Cerebellar nuclear complex (tissue), 1 donor: Measurements from ENCODE around the gene ARMC3.
"Not testable (repeated sequence)": the region's sequence is repeated elsewhere in the genome, so short reads cannot be mapped to it uniquely, and the experiment has no call there.

Experiments used
- DNase-seq, 2 experiments: peaks; one replicate each; lab custom pipeline; 2025; lab: John Stamatoyannopoulos, UW

ARMC3 gene

DNA sequence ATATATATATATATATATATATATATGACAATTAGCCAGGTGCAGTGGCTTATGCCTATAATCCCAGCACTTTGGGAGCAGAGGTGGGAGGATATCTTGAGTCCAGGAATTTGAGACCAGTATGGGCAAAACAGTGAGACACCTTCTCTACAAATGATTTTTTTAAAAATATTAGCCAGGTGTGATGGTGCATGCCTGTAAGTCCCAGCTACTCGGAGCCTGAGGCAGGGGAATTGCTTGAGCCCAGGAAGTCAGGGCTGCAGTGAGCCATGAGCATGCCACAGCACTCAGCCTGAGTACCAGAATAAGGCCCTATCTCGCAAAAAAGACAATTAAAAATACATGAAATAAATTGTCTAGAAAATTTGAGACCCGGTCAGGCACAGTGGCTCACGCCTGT, 120.3 kb downstream of the ARMC3 start:
- no peak for DNase-seq

GRCh38 chr10:23051278-23051677, 123.4 kb downstream of the ARMC3 start:
- DNase-seq = no peak

GRCh38 chr10:23051855-23052331, 124.0 kb downstream of the ARMC3 start:
- DNase-seq = no peak

GRCh38 chr10:23053036-23053435, 125.2 kb downstream of the ARMC3 start:
- DNase-seq = no peak

- DNase-seq = no peak
Observed at GRCh38 chr10:23055424-23056185, 127.8 kb downstream of the ARMC3 start.

DNA sequence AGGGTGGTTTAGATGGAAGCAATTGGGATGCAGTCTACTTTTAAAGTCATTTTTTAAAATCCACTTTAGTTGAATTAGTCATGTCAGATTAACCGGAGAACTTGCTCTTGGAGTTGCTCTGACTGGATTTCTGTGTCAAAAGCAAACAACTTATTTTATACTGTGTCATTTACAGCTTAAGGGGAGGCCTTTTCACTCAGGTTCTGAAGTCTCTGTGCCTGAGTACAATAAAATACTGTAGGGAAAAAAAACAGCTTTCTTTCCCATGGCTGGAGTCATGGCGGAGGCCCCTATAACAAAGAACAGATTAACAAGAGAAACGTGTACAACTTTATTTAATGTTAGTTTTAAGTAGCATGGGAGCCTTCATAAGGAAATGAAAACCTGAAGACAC, 128.3 kb downstream of the ARMC3 start:
- no peak for DNase-seq

DNA sequence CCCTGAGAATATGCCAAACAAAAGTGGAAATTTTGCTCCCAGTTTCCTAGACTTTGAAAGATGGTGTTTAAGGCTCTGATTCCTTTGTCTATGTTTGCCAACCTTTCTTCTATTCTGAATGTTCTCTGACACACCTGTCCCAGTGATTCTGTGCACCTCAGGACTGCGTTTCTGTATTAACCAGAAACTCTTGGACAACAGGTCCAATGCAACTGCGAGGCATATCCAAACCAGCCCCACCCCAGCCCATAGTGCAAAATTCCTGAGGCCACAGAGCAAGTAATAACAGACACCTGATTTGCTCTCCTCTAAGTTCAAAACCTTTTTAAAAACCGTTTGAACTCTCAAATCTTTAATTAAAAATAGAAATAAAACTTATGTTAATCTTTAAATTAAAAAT, 130.5 kb downstream of the ARMC3 start:
- DNase-seq = no peak

DNA sequence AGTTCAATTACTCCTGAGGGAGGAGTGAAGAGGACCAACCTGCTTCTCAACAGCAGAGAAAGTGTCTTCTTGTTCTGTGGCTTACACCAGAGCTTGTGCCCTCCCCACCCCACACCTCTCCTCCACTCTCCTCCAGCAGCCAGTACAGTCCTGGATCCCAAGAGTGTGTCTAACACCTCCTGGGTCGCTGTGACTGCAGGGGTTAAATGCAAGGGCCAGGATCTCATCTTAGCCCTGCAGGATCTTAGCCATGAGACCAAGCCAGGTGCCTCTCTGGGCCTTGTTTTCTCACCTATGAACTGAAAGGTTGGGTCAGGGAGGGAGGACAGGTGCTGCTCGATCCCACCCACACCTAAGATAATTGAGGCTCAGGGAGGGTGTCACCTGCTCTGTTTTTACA, 133.1 kb downstream of the ARMC3 start:
- no peak for DNase-seq

DNA sequence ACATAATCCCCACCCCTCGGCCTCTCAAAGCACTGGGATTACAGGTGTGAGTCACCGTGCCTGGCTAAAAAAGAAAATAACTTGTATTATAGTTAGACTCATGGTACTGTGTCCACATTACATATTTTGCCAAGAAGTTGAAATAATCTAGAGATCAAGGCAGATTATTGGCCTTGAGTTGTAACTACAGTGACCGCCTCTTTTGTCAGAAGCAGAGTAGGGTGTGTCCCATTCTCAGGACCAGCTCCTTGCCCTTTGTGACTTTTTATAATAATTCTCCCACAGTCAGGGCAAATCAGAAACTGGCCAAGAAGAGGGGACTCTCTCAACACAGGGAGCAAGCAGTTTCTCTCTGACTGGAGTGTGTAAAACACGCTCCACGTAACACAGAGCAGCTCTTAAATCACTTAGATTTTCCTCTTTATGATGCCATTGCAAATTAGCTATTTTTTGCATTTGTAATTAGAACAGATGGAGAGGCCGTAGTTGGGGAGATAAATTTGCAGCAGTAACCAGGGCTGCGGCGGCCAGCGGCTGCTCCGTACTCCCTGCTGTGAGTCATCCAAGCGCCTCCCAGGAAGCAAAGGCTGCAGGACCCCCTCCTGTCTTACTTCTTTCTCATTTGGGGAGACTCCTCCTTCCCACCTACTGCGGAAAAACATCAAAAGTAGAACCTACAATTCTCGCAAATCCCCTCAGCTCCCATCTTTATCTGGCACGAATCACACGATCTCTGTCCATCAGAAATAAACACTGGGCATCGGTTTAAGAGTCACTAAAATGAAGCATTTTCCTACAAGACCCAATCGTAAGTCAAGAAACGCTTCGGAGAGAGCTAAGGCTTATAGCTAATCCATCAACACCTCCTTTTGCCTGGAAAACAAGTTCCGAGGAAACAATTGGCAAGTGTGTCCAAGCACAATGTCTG, 135.5 kb downstream of the ARMC3 start:
- DNase-seq = no peak

GRCh38 chr10:23063973-23064812, 136.3 kb downstream of the ARMC3 start:
- DNase-seq = no peak

DNA sequence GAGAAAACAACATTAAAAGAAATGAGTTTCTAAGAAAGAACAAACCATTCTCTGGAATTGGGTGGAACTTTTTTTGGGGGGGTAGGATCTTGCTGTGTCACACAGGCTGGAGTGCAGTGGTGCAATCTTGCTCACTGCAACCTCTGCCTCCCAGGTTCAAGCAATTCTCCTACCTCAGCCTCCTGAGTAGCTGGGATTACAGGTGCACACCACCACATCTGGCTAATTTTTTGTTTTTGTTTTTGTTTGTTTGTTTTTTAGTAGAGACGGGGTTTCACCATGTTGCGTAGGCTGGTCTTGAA, 136.9 kb downstream of the ARMC3 start:
- not testable (repeated sequence) for DNase-seq

DNA sequence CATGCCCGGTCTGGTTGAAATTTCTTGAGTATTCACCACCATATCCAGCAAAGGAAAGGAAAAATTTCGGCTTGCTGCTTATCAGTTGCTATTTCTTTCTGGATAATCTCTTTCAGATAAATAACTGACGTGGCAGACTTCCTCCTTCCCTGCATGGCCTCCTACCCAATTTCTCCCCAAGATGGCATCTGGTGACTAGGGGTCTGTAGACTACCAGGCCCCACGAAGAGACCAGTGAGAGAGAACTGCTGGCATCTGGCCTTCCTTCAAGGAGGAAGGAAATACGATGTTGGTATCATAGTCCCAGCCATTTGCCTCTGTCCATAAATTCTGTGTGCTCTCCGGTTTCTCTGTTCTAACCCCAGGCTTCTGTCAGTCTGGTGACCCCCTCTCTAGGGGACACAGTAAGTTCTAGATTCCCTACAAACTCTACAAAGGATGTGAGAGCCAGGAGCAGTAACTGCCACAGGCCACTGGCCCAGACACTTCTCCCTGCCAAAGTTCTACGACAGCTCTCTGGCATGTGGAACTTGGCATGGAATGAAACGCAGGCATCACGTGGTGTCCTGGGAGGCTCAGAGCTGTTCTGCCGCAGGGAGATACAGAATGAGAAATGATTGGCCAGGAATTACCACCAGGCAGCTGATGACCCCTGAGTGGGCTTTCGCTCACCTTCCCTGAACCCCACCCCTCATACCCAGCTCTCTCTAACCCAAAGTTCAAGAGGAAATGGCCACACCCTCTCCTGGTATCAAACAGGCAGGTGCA, 137.5 kb downstream of the ARMC3 start:
- DNase-seq = no peak

- DNase-seq = no peak
Observed at GRCh38 chr10:23067337-23067736, 139.5 kb downstream of the ARMC3 start.

- DNase-seq = no peak
Observed at GRCh38 chr10:23067939-23068775, 140.3 kb downstream of the ARMC3 start.

DNA sequence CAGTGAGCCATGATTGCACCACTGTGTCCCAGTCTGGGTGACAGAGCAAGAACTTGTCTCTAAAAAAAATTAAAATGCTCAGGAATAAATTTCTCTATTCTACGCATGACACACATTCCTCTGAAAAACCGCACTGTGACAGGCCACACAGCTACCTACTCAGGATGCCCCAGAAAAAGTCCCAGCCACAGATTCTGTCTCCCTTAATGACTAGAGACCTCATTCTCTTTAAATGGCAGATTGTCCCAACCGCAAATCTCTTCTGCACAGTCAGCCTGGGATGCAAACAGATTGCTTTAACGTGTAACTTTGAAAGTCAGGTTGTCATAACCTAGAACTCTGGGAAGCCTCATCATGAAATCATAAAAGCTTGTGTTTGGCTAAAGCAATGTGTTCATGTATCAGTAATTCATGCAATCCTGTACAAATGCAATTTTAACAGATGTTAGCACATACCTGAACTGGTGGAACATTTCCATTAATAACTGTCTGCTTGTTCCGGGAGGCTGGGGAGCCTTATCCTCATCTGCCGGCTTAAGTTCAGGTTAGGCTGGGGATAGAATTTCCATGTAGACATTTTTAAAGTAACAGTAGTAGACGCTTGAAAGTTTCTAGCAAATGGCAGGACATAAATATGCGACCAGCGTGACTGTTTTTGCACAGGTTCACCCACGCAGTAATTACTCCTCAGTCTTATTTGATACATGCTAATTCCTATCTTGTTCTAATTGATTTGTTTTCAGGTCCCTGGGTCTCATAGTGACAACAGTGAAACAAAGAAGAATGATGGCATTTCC, 141.4 kb downstream of the ARMC3 start:
- DNase-seq = no peak

DNA sequence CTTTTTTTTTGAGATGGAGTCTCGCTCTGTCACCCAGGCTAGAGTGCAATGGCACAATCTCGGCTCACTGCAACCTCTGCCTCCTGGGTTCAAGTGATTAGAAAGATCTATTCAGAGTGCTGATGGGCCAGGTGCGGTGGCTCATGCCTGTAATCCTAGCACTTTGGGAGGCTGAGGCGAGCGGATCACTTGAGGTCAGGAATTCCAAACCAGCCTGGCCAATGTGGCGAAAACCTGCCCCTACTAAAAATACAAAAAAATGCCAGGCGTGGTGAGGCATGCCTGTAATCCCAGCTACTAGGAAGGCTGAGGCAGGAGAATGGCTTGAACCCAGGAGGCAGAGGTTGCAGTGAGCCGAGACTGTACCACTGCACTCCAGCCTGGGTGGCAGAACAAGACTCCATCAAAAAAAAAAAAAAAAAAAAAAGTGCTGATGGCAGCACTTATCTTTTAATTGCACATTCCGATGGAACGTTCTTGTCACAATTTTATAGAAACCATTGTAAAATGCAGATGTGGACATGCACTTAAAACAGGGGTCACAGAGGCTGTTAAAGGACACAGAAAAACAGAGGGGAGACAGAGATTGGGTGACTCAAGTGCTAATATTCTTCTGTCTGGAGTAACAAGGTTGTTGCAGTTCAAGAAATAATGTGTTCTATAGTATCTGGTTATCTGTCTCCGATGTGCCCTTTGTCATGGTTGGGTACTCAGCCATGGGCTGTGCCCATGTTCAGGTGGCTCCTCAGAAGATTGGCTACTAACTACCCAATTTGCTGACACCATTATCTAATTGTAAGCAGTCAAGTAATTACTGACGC, 142.4 kb downstream of the ARMC3 start:
- not testable (repeated sequence) for DNase-seq

GRCh38 chr10:23070913-23071218, 143.0 kb downstream of the ARMC3 start:
- DNase-seq = no peak

GRCh38 chr10:23072593-23072992, 144.7 kb downstream of the ARMC3 start:
- DNase-seq = not testable (repeated sequence)

- DNase-seq = no peak
Observed at GRCh38 chr10:23073527-23073926, 145.7 kb downstream of the ARMC3 start.
